Keratinocyte (primary cell): ENCODE measurements around the gene CYP27B1. TPM values are rescaled to one million over a fixed set of nuclear protein-coding genes. Genes with fewer than 3 reads are reported as not detected.

ENCODE experiments used
- DNase-seq: peaks from one replicate; pipeline ENCODE4 v3.0.0-alpha.2; 2011; ENCODE audit warnings: low read depth, missing footprints, low spot score
- FAIRE-seq: peaks from 2 replicates; lab custom pipeline; 2011; peaks lifted over from hg19 to GRCh38; lab: Jason Lieb, UNC
- H2AFZ ChIP-seq: 2 replicates; pipeline ENCODE4 v1.6.0; 2012; ENCODE audit warnings: low read length, control low read depth, inconsistent platforms; ENCODE audit not compliant: control insufficient read depth
- H3K27ac ChIP-seq: 2 replicates; pipeline ENCODE4 v1.5.1; 2011; ENCODE audit warnings: low read length; ENCODE audit not compliant: control insufficient read depth, insufficient read depth
- H3K27me3 ChIP-seq: 3 replicates; pipeline ENCODE4 v1.6.0; 2011; ENCODE audit warnings: low read length; ENCODE audit not compliant: control insufficient read depth, insufficient read depth; ENCODE audit errors: extremely low read depth
- H3K36me3 ChIP-seq, 2 experiments: 2 replicates in 1 of 2; 3 replicates in 1 of 2; pipeline ENCODE4 v1.5.1; 2011; ENCODE audit warnings: low read length in 2 of 2, mild to moderate bottlenecking in 1 of 2; ENCODE audit not compliant: control insufficient read depth in 2 of 2, insufficient read depth in 2 of 2; ENCODE audit errors: extremely low read depth in 1 of 2
- H3K4me1 ChIP-seq: 3 replicates; pipeline ENCODE4 v1.5.1; 2011; ENCODE audit warnings: low read length; ENCODE audit not compliant: control insufficient read depth, insufficient read depth; ENCODE audit errors: extremely low read depth
- H3K4me2 ChIP-seq: 3 replicates; pipeline ENCODE4 v1.6.0; 2011; ENCODE audit warnings: low read depth, low read length; ENCODE audit not compliant: control insufficient read depth, insufficient read depth; ENCODE audit errors: extremely low read depth
- H3K4me3 ChIP-seq, 3 experiments: fragments of 200-600 bp in 1 of 3; sonication (generic) in 1 of 3; 2 replicates in 2 of 3; 3 replicates in 1 of 3; pipeline ENCODE4 v1.5.1; 2011 to 2016; ENCODE audit warnings: low read length in 3 of 3, mild to moderate bottlenecking in 3 of 3, control low read depth in 2 of 3, inconsistent platforms in 1 of 3, low read depth in 1 of 3, mixed read lengths in 1 of 3, mixed run types in 1 of 3, moderate library complexity in 1 of 3; ENCODE audit not compliant: control insufficient read depth in 2 of 3, insufficient read depth in 2 of 3; ENCODE audit errors: extremely low read depth in 1 of 3
- H3K79me2 ChIP-seq: 2 replicates; pipeline ENCODE4 v1.6.0; 2012; ENCODE audit warnings: low read length; ENCODE audit not compliant: control insufficient read depth, insufficient read depth
- H3K9ac ChIP-seq: 3 replicates; pipeline ENCODE4 v1.6.0; 2011; ENCODE audit warnings: low read length; ENCODE audit not compliant: control insufficient read depth, insufficient read depth; ENCODE audit errors: extremely low read depth
- H3K9me1 ChIP-seq: 3 replicates; pipeline ENCODE4 v1.6.0; 2011; ENCODE audit warnings: low read length; ENCODE audit not compliant: control insufficient read depth, insufficient read depth; ENCODE audit errors: extremely low read depth
- H3K9me3 ChIP-seq: 2 replicates; pipeline ENCODE4 v1.5.1; 2012; ENCODE audit warnings: low read depth, low read length; ENCODE audit not compliant: control insufficient read depth
- H4K20me1 ChIP-seq: 3 replicates; pipeline ENCODE4 v1.6.0; 2011; ENCODE audit warnings: low read length; ENCODE audit not compliant: control insufficient read depth, insufficient read depth; ENCODE audit errors: extremely low read depth
- EZH2 ChIP-seq: IDR thresholded peaks from one replicate; pipeline ENCODE4 v1.6.1; 2012; ENCODE audit warnings: inconsistent platforms, mild to moderate bottlenecking, low read length, moderate library complexity
- dilution Hi-C: fragments of 300-500 bp; cut with MboI; formaldehyde crosslinking; loops from one replicate; pipeline ENCODE4 v1.7.0; 2020; ENCODE audit warnings: low sequenced_read_pairs; ENCODE audit not compliant: extremely low pct_ligation_motif_present
- polyA plus RNA-seq, 5 experiments: library from polyadenylated mRNA; depleted of rRNA in 3 of 5; stranded (reverse) in 3 of 5; stranded (forward) in 1 of 5; unstranded in 1 of 5; fragments of >200 nt; gene quantifications; 1 replicate in 1 of 5; 2 replicates in 3 of 5; 3 replicates in 1 of 5; pipeline versions ENCODE4 v1.2.1 to v1.2.3, GENCODE V29; 2011 to 2012; ENCODE audit warnings: missing spikeins in 2 of 5, low read depth in 1 of 5, low replicate concordance in 1 of 5
- TF ChIP-seq, protein P1 (sequence below), 3 experiments: IDR thresholded peaks in 1 of 3; conservative IDR thresholded peaks in 1 of 3; optimal IDR thresholded peaks in 1 of 3; 2 replicates in 2 of 3; 3 replicates in 1 of 3; pipeline versions ENCODE3 to v1.5.1; 2011; ENCODE audit warnings: low read length in 3 of 3, mild to moderate bottlenecking in 3 of 3, moderate library complexity in 2 of 3, control low read depth in 1 of 3, inconsistent platforms in 1 of 3; ENCODE audit not compliant: insufficient read depth in 2 of 3; ENCODE audit errors: extremely low read depth in 1 of 3

CYP27B1 gene
- polyA plus RNA-seq, 1 donor (not counting 4 experiments of a cell fraction or from before 2014, with no cell fraction given) = 33.6 TPM

DNA sequence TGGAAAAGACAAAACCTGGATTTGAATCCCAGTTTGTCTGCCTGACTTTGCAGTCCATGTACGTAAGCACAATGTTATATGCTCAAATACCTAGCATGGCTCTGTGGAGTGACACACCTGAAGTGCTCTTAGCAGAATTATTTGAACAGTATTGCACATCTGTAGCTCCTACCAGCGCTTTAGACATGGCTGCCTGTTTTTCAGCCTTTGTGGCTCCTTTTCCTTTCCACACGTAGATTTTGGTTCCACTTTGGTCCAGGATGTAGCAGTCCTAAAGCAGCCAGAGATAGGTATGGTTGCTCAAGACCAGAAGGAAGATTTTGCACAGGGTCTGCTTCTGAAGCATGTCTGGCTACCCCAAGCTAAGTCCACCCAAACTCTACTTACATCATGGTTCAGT lies 42.5 kb upstream of the CYP27B1 start:
- no peak overlapping the region for H3K9ac ChIP-seq
- H3K79me2 ChIP-seq = no peaks in the 10 kb centered on the region
- no peaks in the 10 kb centered on the region for H3K9me1 ChIP-seq
- H3K9me3 ChIP-seq = no peaks in the 10 kb centered on the region
- H3K4me1 ChIP-seq = peaks cover 9% of the 10 kb centered on the region
- H3K27ac ChIP-seq = no peak overlapping the region
- H4K20me1 ChIP-seq = no peaks in the 10 kb centered on the region
- no peaks in the 10 kb centered on the region for H3K27me3 ChIP-seq
- no peak for DNase-seq
- H3K4me3 ChIP-seq = no peak overlapping the region
- peaks cover 0 to 24% of the 10 kb centered on the region in 2 experiments for H3K36me3 ChIP-seq
- no peak overlapping the region for H2AFZ ChIP-seq
- dilution Hi-C loops = no loop called here
- no peak for FAIRE-seq
- TF ChIP-seq, protein P1, sequence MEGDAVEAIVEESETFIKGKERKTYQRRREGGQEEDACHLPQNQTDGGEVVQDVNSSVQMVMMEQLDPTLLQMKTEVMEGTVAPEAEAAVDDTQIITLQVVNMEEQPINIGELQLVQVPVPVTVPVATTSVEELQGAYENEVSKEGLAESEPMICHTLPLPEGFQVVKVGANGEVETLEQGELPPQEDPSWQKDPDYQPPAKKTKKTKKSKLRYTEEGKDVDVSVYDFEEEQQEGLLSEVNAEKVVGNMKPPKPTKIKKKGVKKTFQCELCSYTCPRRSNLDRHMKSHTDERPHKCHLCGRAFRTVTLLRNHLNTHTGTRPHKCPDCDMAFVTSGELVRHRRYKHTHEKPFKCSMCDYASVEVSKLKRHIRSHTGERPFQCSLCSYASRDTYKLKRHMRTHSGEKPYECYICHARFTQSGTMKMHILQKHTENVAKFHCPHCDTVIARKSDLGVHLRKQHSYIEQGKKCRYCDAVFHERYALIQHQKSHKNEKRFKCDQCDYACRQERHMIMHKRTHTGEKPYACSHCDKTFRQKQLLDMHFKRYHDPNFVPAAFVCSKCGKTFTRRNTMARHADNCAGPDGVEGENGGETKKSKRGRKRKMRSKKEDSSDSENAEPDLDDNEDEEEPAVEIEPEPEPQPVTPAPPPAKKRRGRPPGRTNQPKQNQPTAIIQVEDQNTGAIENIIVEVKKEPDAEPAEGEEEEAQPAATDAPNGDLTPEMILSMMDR (optimal IDR thresholded peaks at IDR 0.05 in 1 of 3, IDR thresholded peaks at IDR 0.05 in 1 of 3, conservative IDR thresholded peaks at IDR 0.05 in 1 of 3; ENCODE audit: extremely low read depth in 1 of 3, insufficient read depth in 2 of 3, low read length in 3 of 3) = no peak
- no peak for TF ChIP-seq EZH2
- H3K4me2 ChIP-seq = no peak overlapping the region

- H3K79me2 ChIP-seq = no peaks in the 10 kb centered on the region
- peaks cover 0 to 24% of the 10 kb centered on the region in 2 experiments for H3K36me3 ChIP-seq
- H3K4me1 ChIP-seq = peaks cover 9% of the 10 kb centered on the region
- no peak overlapping the region for H2AFZ ChIP-seq
- no peak overlapping the region for H3K27ac ChIP-seq
- TF ChIP-seq EZH2 = no peak
- TF ChIP-seq, protein P1 (optimal IDR thresholded peaks at IDR 0.05 in 1 of 3, IDR thresholded peaks at IDR 0.05 in 1 of 3, conservative IDR thresholded peaks at IDR 0.05 in 1 of 3; ENCODE audit: extremely low read depth in 1 of 3, insufficient read depth in 2 of 3, low read length in 3 of 3) = no peak
- no peak overlapping the region for H3K4me3 ChIP-seq
- H3K9me1 ChIP-seq = no peaks in the 10 kb centered on the region
- dilution Hi-C loops = no loop called here
- H3K9ac ChIP-seq = no peak overlapping the region
- H4K20me1 ChIP-seq = no peaks in the 10 kb centered on the region
- H3K9me3 ChIP-seq = no peaks in the 10 kb centered on the region
- FAIRE-seq (no peak), DNase-seq (no peak)
- no peak overlapping the region for H3K4me2 ChIP-seq
- no peaks in the 10 kb centered on the region for H3K27me3 ChIP-seq
Observed at GRCh38 chr12:57808351-57808750, 41.5 kb upstream of the CYP27B1 start.
